ENCODE results near the gene SH3BP4.

DNA sequence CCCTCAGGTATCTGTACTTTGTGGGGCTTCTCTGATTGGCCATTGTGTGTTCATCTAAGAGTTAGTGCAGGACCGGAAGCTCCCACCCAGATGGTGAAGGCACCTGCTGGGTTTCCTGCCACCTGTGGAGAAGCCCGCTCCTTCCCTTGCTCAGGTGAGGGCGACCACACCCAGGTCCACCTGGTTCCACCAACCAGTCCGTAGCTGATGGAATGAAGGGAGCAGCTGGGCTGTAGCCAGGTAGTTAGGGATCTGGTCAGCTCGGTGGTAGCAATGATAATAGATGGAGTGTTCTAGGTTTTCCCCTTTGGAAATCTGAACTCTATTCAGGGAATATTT lies 16.0 kb downstream of the SH3BP4 start:
- TF ChIP-seq, protein P1, sequence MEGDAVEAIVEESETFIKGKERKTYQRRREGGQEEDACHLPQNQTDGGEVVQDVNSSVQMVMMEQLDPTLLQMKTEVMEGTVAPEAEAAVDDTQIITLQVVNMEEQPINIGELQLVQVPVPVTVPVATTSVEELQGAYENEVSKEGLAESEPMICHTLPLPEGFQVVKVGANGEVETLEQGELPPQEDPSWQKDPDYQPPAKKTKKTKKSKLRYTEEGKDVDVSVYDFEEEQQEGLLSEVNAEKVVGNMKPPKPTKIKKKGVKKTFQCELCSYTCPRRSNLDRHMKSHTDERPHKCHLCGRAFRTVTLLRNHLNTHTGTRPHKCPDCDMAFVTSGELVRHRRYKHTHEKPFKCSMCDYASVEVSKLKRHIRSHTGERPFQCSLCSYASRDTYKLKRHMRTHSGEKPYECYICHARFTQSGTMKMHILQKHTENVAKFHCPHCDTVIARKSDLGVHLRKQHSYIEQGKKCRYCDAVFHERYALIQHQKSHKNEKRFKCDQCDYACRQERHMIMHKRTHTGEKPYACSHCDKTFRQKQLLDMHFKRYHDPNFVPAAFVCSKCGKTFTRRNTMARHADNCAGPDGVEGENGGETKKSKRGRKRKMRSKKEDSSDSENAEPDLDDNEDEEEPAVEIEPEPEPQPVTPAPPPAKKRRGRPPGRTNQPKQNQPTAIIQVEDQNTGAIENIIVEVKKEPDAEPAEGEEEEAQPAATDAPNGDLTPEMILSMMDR (IDR thresholded peaks at IDR 0.05; ENCODE audit: borderline replicate concordance, extremely low read depth, low read length, poor library complexity, severe bottlenecking): no peak
- TF ChIP-seq EZH2 (IDR thresholded peaks at IDR 0.05; ENCODE audit: borderline replicate concordance, low read depth, low read length, severe bottlenecking): no peak

Measured in DND-41 (cell line).